Hepatocyte (in vitro differentiated cells): ENCODE measurements around the gene FBXL17. TPM values are rescaled to one million over a fixed set of nuclear protein-coding genes. Genes with fewer than 3 reads are reported as not detected.

Source experiments
- DNase-seq: peaks from one replicate; pipeline ENCODE4 v3.0.0-alpha.2; 2016; ENCODE audit warnings: low spot score
- H2AFZ ChIP-seq: fragments of 200-600 bp; sonication (generic); 2 replicates; pipeline ENCODE4 v1.6.0; 2016; ENCODE audit warnings: antibody characterized with exemption, mild to moderate bottlenecking
- H3K27ac ChIP-seq: fragments of 200-600 bp; sonication (generic); 2 replicates; pipeline ENCODE4 v1.5.1; 2016; ENCODE audit warnings: mild to moderate bottlenecking
- H3K27me3 ChIP-seq: fragments of 200-600 bp; sonication (generic); 2 replicates; pipeline ENCODE4 v1.6.1; 2016
- H3K36me3 ChIP-seq: fragments of 200-600 bp; sonication (generic); replicated peaks from 2 replicates; pipeline ENCODE4 v1.5.1; 2016; ENCODE audit warnings: low read depth; ENCODE audit not compliant: insufficient read depth
- H3K4me1 ChIP-seq: fragments of 200-600 bp; sonication (generic); 2 replicates; pipeline ENCODE4 v1.5.1; 2016; ENCODE audit warnings: mild to moderate bottlenecking, moderate library complexity; ENCODE audit not compliant: insufficient read depth
- H3K4me2 ChIP-seq: fragments of 200-600 bp; sonication (generic); 2 replicates; pipeline ENCODE4 v1.6.0; 2016
- H3K4me3 ChIP-seq: fragments of 200-600 bp; sonication (generic); 2 replicates; pipeline ENCODE4 v1.5.1; 2016; ENCODE audit warnings: mild to moderate bottlenecking
- H3K79me2 ChIP-seq: fragments of 200-600 bp; sonication (generic); 2 replicates; pipeline ENCODE4 v1.6.0; 2017; ENCODE audit warnings: mild to moderate bottlenecking
- H3K9me2 ChIP-seq: fragments of 200-600 bp; sonication (generic); replicated peaks from 2 replicates; pipeline ENCODE4 v1.6.0; 2017; ENCODE audit warnings: mild to moderate bottlenecking; ENCODE audit not compliant: insufficient read depth
- H3K9me3 ChIP-seq: fragments of 200-600 bp; sonication (generic); 2 replicates; pipeline ENCODE4 v1.5.1; 2016; ENCODE audit warnings: low read depth, mild to moderate bottlenecking
- H4K20me1 ChIP-seq: fragments of 200-600 bp; sonication (generic); 2 replicates; pipeline ENCODE4 v1.6.0; 2016; ENCODE audit warnings: mild to moderate bottlenecking; ENCODE audit not compliant: insufficient read depth, poor library complexity, severe bottlenecking
- CTCF ChIP-seq: fragments of 200-600 bp; sonication (generic); IDR thresholded peaks from 2 replicates; pipeline ENCODE4 v1.5.1; 2016; ENCODE audit warnings: antibody characterized with exemption, mild to moderate bottlenecking; ENCODE audit not compliant: poor library complexity
- EZH2 ChIP-seq: fragments of 200-600 bp; sonication (generic); IDR thresholded peaks from 2 replicates; pipeline ENCODE4 v1.6.1; 2016; ENCODE audit warnings: antibody characterized with exemption, mild to moderate bottlenecking, borderline replicate concordance
- EZH2phosphoT487 ChIP-seq: fragments of 200-600 bp; sonication (generic); IDR thresholded peaks from one replicate; pipeline ENCODE4 v1.6.1; 2018; ENCODE audit warnings: antibody characterized with exemption, mild to moderate bottlenecking, low read depth, moderate library complexity; ENCODE audit not compliant: unreplicated experiment, severe bottlenecking
- WGBS: methylation state at CpG from one replicate; pipeline ENCODE4 v1.1.6; 2016; ENCODE audit warnings: low lambda C conversion rate; ENCODE audit errors: missing lambda C conversion rate; 5-methylcytosine and 5-hydroxymethylcytosine counted together
- polyA plus RNA-seq: library from polyadenylated mRNA; unstranded; fragments of >200 nt; fragmentation: Nextera tagmentation; extraction: Ambion mirVana; gene quantifications from 2 replicates; pipeline ENCODE4 v1.2.1, GENCODE V29; 2016
- small RNA-seq: library from RNA; depleted of rRNA; stranded (forward); fragments of <200 nt; gene quantifications from one replicate; pipeline ENCODE3, GENCODE V24; 2014
- total RNA-seq: library from RNA; depleted of rRNA; stranded (reverse); fragments of >200 nt; gene quantifications from 2 replicates; pipeline ENCODE4 v1.2.3, GENCODE V29; 2014

Gene FBXL17
- total and polyA plus RNA-seq, 2 experiments from 2014 or later, result 12.5 to 18.2 TPM

DNA sequence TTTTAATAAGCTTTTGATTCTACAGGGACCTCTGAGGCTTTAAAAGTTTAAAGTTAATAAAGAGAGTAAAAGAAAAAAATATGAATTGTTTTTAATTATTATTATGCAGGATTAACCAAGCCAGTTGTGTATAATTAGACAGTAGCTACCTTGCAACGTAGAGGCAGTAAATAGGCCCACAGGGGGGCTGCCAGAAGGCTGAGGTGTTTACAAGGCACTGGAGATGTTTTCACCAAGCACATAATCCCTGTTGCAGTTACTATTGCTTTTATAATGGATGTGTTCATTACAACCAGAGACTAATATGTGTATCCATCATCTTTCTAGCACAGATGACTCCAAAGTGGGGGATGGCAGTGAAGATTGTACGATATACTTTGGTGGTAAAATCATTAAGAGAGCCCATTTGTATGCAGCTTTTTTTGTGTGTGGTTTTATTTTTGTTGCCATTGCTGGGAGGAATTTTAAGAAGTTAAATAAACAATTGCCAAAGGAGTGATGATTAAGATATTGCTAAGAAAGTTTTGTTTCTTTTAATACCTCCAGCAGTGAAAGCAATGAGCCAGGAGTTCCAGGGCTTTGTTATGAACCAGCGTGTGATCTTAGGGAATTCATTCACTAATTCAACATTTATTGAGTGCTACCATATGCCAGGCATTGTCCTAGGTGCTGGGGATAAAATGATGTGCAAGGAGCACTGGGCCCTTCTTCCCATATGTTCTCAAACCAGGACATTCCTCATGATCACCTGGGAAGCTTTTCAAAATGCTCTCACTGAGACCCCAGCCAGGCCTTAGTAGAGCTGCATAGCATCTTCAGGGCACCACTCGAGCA lies 572.5 kb downstream of the FBXL17 start:
- no peaks in the 10 kb centered on the region for H3K36me3 ChIP-seq
- no peak overlapping the region for H3K4me2 ChIP-seq
- H3K4me3 ChIP-seq, result no peak overlapping the region
- H2AFZ ChIP-seq, result peak overlapping the region; percentile 7
- WGBS, result 68% methylated on average over 4 of the region's 4 CpGs
- H3K27ac ChIP-seq, result peak overlapping the region; percentile 38
- H3K9me2 ChIP-seq, result no peaks in the 10 kb centered on the region
- DNase-seq, result no peak
- H3K9me3 ChIP-seq, result no peaks in the 10 kb centered on the region
- no peaks in the 10 kb centered on the region for H3K27me3 ChIP-seq
- TF ChIP-seq CTCF (no peak), EZH2 (no peak), EZH2phosphoT487 (no peak)
- H4K20me1 ChIP-seq, result no peaks in the 10 kb centered on the region
- H3K79me2 ChIP-seq, result no peaks in the 10 kb centered on the region
- H3K4me1 ChIP-seq, result peaks cover 6% of the 10 kb centered on the region

Small RNAs within 50 kb of the gene (small RNA-seq; reads per million reads assigned to genes)
- not detected for gene RN7SKP122
